HG03575 (cell line): ENCODE data around the gene RFNG.

Experiments
- ATAC-seq: cut with Tn5 transposase; IDR thresholded peaks from one replicate; pipeline ENCODE4 v1.9.1; 2021; ENCODE audit not compliant: unreplicated experiment, insufficient number of reproducible peaks, low FRiP score; ENCODE audit errors: extremely low read depth

Gene RFNG

DNA sequence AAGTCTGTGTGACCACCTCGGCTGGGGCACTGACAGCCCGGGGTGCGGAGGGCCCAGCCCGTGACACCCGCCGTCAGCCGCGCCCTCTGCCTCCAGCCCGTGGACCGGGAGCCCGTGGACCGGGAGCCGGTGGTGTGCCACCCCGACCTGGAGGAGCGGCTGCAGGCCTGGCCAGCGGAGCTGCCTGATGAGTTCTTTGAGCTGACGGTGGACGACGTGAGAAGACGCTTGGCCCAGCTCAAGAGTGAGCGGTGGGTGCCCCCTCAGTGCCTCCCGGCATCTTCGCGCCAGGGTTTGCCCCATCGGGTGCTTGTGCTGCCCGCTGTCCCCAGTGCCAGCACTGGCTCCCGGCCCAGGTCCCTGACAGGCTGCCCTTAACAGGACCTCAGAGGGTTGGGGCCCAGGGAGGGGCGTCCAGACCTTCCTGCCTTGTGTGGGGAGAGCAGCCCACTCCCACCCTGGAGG, 42.6 kb downstream of the RFNG start:
- ATAC-seq: no peak

DNA sequence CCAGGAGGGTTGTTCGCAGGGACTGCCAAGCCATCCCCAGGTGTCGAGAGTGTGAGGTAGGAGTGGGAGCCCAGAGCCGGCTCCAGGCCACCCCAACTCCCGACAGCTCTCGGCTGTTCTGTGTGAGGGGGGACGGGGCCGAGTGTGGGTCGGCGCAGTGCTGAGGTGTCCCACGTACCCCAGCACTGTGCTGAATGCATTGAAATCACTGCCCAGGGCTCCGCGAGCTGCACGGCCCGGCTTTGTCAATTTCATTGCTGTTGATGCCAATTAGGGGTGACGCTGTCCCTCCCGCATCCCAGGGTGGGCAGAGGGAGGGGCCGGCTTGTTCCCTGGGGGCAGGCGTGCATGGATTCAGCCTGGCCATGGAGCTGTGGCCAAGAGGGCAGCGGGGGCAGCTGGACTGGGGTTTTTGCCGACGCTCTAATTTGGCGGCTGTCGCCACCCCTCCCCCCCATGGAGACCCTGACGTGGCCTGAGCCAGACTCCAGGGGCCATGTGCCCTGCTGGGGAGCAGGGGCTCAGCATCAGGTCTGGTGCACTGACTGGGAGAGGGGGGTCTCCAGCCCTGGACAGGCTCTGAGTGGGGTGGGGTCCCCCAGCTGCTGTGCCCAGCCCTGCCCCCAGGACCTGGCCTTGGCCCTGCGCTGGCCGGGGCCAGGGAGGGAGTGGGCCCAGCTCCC, 43.2 kb downstream of the RFNG start:
- ATAC-seq: no peak

DNA sequence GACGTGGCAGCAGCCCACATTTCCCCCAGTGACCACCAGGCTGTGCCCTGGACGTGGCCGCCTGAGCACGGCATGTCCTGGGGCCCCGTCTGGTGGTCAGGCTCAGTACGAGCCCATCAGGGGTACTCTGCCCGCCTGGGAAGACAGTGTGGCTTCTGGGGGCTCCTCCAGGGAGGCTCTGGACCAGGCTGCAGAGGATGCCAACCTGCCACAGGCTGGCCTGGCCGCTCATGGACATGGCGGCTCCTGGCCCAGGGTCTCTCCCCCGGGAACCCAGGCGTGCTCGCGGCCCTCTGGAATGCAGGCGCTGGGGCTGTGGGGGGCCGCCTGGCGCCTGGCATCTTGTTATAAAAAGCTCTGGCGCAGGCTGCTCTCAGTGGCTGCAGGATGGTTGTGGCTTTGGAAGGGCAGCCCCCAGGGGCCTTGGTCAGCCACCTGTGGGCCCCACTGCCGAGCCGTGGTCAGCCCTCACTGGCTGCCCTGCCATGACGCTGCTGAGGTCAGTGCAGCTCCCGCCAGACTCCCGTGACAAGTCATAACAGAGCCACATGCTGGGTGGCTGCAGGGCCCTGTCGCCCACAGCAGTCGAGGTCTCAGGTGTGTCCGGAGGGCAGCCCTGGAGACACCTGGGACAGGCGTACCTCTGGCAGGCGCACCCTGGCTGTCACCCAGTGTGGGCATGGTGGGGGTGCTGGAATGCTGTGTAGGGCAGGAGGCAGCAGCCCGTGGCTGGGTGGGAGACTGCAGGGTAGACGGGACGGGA, 43.9 kb downstream of the RFNG start:
- ATAC-seq: no peak

DNA sequence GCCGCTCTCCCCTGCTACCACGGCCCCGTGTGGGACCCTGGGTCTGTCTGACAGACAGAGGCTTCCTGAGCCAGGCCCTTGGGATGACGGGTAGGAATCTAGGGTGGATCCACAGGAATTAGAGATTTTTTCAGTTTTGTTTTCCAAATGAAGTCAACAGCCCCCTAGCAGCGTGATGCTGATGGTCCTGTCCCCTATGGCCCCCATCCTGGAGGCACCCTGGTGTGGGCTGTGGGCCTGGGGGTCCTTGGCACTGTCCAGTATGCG, 44.5 kb downstream of the RFNG start:
- no peak for ATAC-seq

DNA sequence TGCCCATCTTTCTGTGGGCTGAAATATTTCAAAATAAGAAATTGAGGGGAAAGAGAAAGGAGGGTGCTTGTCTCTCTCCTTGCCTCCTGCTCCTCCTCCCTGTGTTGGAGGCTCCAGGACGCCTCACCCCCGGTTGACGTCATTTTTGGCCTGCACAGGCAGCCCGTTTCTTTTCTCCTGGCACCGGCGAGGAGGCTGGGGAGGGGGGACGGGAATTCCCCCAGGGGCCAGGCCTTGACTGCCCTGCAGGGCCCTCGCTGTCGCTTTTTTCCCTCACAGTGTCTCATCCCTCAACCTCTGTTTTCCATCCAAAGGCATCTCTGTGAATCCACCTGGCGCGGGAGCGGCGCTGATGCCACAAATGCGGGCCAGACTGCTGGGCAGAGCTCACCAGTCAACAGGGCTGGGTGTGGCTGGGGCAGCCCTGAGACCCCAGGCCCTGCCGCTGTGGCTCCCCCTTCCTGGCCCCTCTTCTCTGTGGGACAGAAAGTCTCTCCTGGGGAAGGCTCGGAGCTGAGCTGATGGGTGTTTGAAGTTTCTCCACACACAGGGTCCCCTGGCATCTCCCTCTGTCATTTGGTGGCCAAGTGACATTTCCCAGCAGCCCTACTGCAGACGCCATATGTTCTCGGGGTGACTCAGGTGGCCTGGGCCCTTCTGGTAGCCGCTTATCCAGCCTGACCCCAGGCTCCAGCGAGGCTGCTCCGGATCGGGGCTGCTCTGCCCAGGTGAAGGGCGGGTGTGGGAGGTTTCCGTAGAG, 45.0 kb downstream of the RFNG start:
- no peak for ATAC-seq

DNA sequence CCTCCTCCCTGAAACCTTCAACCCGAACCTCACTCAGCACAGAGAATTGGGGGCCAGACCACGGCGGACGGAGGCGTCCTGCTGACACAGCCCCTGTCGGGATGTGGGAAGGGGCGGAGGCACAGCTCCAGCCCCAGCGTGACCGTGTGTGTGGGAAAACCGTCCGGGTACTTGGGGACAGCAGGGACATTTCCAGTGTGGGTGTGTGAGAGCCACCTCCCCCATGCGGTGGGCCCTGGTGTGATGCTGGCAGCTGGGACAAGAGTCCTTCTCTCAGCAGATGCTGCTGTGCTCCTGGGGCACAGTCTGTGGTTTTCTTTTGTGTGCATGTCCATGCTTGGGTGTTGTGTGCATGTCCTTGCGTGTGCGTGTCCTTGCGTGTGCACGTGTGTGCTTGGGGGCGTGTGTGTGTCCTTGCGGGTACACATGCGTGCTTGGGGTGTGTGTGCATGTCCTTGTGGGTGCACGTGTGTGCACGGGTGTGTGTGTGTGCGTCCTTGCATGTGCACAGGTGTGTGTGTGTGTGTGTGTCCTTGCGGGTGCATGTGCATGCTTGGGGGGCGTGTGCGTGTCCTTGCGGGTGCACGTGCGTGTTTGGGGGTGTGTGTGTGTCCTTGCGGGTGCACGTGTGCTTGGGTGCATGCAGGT, 45.8 kb downstream of the RFNG start:
- no peak for ATAC-seq

DNA sequence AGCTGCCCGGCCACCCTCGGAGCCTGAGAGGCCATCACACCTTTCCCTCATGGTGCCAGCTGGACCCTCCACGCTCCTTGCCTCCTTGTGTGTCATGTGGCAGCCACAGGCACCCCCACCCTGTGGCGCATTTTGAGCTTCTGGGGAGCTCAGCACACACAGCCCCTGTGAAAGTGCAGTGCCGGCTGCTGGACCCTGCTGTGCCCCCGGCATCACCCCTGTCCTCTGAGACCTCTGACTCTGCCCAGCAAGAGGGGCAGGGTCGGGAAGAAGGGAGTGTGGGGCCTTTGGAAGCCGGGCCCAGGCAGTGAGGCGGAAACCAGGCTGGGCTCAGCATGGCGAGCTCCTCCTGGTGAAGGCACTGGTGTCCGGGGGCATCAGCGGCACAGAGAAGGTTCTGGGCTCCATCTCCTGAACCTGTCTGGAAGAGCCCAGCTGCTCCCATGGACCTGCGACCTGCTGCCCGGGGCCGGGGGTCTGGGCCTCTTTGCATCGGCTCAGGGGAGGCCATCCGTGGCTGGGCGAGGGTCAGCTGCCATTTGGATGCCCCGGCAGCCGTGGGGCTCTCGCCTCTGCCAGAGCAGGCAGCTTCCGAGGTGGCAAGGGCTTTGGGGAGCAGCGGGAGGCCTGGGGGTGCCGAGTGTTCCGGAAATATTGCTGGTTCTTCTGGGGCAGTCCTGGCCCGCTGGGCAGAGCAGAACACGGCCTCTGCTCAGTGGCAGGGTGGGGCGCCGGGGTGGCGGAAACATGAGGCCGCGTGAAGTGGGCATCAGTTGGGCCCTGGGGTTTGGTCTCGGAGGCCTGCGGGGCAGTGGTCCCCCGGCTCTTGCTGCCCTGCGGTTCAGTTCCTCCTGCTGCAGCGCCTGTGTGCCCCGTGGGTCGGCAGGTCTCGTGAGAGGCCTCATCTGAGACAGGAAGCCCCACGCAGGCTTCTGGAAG, 46.8 kb downstream of the RFNG start:
- ATAC-seq: no peak

DNA sequence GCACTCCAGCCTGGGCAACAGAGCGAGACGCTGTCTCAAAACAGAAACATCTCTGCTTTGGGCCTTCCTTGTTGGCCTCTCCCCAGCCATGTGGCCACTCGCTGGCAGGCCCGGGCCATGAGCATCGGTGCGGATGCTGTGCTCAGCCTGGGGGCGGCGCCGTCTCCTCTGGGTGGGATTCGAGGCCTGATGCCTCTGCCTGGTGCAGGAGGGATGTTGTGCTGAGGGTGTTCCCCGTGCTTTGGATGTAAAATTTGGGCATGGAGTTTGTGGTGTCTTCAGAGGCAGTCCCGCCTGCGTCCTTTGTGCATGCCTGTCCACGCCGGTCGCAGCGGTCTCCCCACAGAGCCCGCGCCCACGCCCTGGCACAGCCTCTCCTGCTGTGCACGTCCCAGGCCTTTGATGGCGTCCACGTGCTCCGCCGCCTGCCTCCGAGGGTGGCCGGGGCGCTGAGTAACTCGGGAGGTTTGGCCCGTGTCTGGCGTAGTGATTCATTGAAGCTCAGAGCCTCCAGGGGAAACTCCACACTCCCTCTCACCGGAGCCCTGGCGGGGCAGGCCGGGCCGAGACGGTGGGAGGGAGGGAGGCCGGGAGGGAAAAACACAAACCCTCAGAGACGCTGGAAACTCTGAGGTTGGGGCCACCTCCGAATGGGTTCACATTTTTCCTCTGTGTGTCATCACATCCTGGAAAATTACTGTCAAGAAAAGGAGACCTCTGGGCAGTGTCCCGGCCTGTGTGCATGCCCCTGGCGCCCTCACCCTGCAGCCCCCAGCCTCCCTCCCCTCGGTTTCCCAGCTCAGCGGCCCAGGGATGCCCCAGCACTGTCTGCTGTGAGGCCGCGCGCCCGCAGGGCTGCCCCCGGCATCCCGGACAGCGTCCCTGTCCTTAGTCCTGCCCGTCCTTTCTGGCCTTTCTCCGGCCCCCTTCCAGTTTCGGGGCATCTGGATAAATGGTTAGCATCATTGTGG, 47.9 kb downstream of the RFNG start:
- no peak for ATAC-seq

DNA sequence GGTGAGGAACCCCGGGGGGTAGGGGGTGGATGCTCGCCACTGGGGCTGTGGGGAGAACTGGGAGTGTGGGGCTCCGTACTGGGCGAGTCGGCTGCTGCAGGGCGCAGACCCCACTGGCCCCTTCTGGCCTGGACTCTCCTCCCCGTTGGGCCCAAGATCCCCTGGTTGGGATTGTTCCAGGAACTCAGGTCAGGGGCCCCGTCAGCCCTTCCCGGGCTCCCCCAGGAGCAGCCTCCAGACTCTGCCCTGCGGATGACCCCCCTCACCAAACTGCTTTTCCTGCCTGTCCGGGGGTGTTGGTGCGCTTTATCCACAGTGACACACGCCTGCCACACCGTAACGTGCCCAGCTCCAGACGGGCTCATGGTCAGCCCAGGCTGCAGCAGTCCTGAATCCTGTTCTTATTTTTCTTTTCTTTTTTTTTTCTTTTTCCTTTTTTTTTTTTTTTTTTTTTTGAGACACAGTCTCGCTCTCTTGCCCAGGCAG, 50.0 kb downstream of the RFNG start:
- ATAC-seq: no peak

DNA sequence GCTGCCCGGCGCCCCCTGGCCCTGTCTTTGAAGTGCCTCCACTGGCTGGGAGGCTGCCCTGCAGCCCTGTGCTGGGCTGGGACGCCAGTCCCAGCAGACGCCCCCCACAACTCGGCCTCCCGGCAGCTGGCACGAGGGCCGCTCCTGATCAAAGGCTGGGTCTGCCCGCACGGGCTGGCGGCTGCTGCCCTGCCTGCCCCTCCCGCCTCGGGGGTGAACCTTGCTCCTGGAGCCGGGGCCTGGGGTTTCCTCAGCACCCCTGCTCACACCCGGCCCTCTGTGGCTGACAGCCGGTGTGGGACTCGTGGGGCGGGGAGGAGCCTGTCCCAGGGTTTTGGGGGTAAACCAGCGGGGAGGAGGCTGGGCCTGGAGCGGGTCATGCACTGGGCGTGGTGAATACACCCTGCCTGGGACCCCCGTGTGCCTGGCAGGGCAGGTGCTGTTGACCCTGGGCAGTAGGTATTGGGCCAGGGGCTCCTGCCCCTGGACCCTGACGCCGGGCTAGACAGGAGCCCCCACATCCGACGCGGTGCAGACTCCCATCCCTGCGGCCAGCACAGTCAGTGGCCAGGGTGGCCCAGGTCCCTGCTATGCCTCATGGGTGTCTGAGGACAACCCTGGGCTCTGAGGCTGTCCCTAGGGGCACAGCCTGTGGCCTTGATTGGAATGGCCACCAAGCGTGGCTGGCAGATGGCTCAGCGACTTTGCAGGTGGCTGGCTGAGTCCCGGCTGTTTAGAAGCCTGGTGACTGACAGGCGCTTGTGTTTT, 50.6 kb downstream of the RFNG start:
- no peak for ATAC-seq

DNA sequence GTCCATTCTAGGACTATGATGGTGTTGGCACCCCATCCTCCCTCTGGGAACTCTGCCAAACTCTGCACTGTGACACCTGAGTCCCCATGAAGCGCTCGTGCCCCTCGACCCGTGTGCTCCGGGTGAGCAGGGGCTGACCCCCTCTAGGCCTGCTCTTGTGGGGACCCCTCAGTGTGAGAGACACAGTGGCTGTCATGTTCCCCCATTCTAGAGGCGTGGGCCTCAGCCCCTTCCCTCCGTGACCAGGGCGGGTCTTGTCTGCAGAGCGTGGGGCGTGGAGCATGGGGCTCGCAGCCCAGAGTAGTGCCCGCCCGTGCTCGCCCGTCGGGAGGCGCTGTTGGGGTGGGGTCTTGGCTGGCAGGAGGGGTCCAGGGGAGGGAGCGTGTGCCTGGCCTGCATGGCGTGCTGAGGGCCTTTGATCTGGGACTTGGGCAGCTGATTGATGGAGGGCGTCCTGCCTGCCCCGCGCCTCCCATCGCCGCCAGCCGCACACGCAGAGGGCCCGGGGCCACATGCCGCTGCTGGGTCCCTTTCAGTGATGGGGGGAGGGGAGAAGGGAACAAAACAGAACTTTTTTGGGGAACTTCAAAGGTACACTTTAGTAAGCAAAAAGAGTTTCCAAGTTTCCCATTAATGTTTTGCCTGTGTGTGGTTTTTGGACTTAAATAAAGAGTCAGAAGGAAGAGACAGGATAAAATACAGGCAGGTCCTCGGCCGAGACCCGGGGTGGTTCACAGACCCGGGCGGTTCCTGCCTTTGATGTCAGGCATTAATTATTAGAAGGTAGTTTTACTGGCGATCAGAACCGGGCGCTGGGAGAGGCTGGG, 51.4 kb downstream of the RFNG start:
- ATAC-seq: no peak

DNA sequence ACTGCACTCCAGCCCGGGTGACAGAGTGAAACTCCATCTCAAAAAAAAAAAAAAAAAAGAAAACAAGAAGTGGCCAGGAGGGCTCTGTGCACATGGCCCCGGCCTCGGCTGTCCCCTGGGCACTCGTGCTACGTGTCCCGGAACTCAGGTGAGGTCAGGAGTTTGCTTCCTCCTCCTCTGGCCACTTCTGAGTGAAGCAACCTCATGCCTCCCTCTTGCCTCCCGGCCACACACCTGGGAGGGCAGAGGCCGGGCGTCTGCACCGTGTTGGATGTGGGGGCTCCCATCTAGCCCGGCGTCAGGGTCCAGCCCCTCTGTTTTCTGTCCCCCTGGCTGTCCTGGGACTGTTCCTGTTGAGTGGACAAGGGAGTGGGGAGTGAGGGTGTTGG, 52.0 kb downstream of the RFNG start:
- ATAC-seq: no peak

DNA sequence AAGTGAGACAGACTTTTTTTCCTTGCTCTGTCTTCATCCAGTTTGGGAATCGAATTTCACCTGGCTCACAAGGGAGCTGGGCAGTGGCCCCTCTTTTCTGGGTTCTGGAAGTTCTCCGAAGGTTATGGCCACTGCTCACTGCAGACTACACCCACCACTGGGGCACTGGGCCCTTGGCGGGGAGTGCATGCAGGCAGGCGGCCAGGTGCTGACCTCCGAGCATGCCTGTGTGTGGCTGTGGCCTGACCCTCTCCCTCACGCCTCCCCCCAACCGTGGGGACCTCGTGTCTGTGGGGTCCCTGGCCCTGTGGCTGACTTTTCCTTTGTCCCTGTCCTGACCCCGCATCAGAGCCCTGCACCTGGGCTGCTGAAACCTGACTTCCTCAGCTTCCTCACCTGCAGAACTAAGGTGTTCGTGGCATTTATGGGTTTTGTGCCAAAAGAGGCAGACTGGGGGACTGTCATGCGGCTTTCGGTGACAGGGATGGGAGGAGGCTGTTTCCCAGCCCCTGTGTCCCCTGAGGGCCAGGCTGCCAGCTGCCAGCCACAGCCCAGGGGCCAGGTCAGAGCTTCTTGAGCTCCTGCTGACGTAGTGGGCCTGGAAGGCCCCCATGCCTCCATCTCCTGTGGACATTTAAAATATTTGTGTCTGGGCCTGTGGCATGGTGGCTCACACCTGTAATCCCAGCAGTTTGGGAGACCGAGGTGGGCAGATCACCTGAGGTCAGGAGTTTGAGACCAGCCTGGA, 52.7 kb downstream of the RFNG start:
- ATAC-seq: no peak

DNA sequence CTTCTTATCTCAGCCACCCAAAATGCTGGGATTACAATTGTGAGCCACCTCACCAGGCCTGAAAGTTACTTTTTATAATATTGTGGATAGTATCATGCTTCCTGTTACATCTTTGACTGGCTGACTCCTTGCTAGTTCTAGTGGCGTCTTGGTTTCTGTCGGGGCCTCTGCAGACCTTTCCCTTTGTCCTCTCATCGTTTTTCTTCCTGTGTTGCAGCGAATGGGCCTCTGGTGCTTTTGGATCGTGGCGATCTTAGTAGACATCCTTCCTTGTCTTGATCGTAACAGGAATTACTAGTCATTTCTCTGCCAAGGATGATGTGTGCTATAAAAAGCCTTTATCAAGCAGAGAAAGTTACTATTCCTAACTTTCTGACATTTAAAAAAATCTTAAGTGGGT, 53.4 kb downstream of the RFNG start:
- no peak for ATAC-seq
